HL-60 (cell line): Measurements from ENCODE around the gene OMA1.

Experiments
- DNase-seq, 2 experiments: peaks; one replicate each; pipeline ENCODE4 v3.0.0-alpha.2; 2010 to 2020; ENCODE audit warnings: low read depth in 1 of 2, low spot score in 1 of 2
- H3K27ac ChIP-seq: fragments of 250-450 bp; sonication (Bioruptor Pico); replicated peaks from 2 replicates; pipeline ENCODE4 v1.5.1; 2020; ENCODE audit warnings: mild to moderate bottlenecking, moderate library complexity
- H3K27me3 ChIP-seq: fragments of 250-450 bp; sonication (Bioruptor Pico); 2 replicates; pipeline ENCODE4 v1.5.1; 2021; ENCODE audit warnings: mild to moderate bottlenecking, moderate library complexity; ENCODE audit not compliant: insufficient read depth, poor library complexity, severe bottlenecking
- H3K4me3 ChIP-seq: replicated peaks from 2 replicates; pipeline ENCODE4 v1.5.1; 2011; ENCODE audit warnings: mild to moderate bottlenecking, control low read depth, low read length; ENCODE audit not compliant: insufficient read depth
- GABPA ChIP-seq: IDR thresholded peaks from 2 replicates; pipeline ENCODE4 v1.6.1; 2012; ENCODE audit warnings: low read depth
- POLR2AphosphoS5 ChIP-seq: IDR thresholded peaks from 2 replicates; pipeline ENCODE4 v1.6.1; 2012; ENCODE audit warnings: low read depth
- SPI1 ChIP-seq: IDR thresholded peaks from 2 replicates; pipeline ENCODE4 v1.6.1; 2012; ENCODE audit warnings: low read depth, mild to moderate bottlenecking, borderline replicate concordance
- TF ChIP-seq, protein P1 (sequence below): IDR thresholded peaks from 2 replicates; pipeline ENCODE4 v1.6.1; 2012; ENCODE audit warnings: low read depth; ENCODE audit not compliant: insufficient replicate concordance
- TF ChIP-seq, protein P2 (sequence below): IDR thresholded peaks from one replicate; pipeline ENCODE4 v1.5.1; 2011; ENCODE audit warnings: low read length, control low read depth, inconsistent platforms; ENCODE audit not compliant: insufficient read depth

OMA1 gene

DNA sequence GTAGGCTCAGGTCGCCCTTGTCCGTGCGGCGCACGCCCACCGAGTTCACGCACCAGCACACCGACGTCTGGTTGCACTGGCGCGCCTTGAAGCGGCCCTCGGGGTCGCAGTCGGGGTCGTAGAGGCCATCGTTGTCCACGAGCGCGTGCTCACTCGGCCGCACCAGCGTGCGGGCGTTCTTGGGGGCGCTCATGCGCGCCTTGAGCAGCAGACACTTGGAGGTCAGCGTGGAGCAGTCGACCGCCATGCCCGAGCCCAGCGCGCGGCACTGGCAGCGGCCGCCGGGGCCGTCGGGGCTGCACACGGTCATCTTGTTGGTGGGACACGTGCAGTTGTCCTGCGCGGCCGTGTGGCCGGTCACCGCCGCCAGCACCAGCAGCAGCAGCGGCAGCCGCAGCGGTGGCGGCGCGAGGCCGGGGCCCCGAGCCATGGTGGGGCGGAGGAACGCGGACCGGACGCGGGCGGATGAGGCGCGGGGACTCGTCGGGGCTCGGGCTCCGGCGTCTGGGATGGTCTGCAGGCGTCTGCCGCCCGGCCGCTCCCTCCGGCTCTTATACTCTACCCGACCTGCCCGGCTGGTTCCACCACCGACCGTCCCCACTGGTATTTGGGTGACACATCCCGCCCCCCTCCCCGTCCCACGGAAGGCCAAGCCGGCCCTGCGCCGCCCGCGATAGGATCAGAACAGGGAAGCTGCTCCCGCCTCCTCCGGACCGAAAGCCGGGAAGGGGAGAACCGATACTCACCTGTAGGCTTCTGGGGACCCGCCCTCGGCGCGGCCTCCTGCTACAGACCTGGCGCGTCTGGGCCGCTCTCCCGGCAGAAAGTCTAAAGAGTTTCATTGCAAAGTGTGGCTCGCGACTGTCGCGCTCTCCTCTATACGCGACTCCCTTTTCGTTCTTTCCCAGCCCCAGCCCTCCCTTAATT lies 30.5 kb upstream of the OMA1 start, which contains the start of gene TACSTD2:
TACSTD2 (minus strand) TSS at position 526 of the 927 bp plus-strand sequence; CDS start at position 430, 96 bp downstream.
- H3K27ac ChIP-seq, result no peak within 1 kb of the TSS
- peaks cover 7% of the 10 kb centered on the region for H3K27me3 ChIP-seq
- TF ChIP-seq POLR2AphosphoS5 (no peak), SPI1 (no peak), GABPA (no peak)
- TF ChIP-seq, protein P1, sequence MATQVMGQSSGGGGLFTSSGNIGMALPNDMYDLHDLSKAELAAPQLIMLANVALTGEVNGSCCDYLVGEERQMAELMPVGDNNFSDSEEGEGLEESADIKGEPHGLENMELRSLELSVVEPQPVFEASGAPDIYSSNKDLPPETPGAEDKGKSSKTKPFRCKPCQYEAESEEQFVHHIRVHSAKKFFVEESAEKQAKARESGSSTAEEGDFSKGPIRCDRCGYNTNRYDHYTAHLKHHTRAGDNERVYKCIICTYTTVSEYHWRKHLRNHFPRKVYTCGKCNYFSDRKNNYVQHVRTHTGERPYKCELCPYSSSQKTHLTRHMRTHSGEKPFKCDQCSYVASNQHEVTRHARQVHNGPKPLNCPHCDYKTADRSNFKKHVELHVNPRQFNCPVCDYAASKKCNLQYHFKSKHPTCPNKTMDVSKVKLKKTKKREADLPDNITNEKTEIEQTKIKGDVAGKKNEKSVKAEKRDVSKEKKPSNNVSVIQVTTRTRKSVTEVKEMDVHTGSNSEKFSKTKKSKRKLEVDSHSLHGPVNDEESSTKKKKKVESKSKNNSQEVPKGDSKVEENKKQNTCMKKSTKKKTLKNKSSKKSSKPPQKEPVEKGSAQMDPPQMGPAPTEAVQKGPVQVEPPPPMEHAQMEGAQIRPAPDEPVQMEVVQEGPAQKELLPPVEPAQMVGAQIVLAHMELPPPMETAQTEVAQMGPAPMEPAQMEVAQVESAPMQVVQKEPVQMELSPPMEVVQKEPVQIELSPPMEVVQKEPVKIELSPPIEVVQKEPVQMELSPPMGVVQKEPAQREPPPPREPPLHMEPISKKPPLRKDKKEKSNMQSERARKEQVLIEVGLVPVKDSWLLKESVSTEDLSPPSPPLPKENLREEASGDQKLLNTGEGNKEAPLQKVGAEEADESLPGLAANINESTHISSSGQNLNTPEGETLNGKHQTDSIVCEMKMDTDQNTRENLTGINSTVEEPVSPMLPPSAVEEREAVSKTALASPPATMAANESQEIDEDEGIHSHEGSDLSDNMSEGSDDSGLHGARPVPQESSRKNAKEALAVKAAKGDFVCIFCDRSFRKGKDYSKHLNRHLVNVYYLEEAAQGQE, result no peak
- TF ChIP-seq, protein P2, sequence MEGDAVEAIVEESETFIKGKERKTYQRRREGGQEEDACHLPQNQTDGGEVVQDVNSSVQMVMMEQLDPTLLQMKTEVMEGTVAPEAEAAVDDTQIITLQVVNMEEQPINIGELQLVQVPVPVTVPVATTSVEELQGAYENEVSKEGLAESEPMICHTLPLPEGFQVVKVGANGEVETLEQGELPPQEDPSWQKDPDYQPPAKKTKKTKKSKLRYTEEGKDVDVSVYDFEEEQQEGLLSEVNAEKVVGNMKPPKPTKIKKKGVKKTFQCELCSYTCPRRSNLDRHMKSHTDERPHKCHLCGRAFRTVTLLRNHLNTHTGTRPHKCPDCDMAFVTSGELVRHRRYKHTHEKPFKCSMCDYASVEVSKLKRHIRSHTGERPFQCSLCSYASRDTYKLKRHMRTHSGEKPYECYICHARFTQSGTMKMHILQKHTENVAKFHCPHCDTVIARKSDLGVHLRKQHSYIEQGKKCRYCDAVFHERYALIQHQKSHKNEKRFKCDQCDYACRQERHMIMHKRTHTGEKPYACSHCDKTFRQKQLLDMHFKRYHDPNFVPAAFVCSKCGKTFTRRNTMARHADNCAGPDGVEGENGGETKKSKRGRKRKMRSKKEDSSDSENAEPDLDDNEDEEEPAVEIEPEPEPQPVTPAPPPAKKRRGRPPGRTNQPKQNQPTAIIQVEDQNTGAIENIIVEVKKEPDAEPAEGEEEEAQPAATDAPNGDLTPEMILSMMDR, result no peak
- DNase-seq, result no peak
- H3K4me3 ChIP-seq, result no peak within 1 kb of the TSS

DNA sequence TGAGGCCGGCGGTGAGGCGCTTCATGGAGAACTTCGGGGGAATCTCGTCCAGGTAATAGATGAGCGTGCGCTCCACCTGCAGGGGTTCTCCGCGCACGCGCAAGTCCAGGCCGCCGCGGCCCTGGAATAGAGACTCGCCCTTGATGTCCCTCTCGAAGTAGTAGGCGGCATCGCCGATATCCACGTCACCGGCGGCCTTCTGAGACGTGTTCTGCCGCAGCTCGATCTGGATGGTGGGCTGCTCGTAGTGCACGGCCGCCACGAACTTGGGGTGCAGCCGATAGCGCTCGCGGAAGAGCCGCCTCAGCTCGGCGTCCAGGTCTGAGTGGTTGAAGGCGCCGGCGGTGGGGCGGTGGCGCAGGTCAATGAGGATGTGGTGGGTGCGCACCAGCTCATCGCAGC lies 29.8 kb upstream of the OMA1 start:
- Histone ChIP-seq H3K4me3 (no peak overlapping the region), H3K27me3 (peaks cover 7% of the 10 kb centered on the region), H3K27ac (no peak overlapping the region)
- no peak for DNase-seq
- TF ChIP-seq SPI1 (no peak), GABPA (no peak), POLR2AphosphoS5 (no peak)
- TF ChIP-seq, protein P1, result no peak
- TF ChIP-seq, protein P2, result no peak

DNA sequence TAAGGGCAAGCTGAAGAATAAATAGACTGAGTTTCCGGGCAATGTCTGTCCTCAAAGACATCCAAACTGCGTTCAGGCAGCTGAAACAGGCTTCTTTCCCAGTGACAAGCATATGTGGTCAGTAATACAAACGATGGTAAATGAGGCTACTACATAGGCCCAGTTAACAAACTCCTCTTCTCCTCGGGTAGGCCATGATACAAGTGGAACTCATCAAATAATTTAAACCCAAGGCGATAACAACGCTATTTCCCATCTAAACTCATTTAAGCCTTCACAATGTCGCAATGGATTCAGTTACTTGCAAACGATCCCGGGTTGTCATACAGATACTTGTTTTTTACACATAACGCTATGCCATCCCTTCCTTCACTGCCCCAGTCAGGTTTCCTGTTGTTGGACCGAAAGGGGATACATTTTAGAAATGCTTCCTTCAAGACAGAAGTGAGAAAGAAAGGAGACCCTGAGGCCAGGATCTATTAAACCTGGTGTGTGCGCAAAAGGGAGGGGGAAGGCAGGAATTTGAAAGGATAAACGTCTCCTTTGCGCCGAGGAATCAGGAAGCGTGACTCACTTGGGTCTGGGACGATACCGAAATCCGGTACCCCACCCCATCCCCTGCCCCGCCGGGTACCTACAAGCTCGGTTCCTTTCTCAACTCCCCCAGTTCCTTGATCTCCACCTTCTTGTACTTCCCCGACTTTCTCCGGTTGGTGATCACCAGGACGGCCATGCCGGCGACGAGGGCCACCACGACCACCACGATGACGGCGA lies 29.2 kb upstream of the OMA1 start:
- DNase-seq, result no peak
- H3K4me3 ChIP-seq, result no peak overlapping the region

More for the DNA sequence above, 29.2 kb upstream of the OMA1 start:
- Histone ChIP-seq H3K27ac (peak overlapping the region; percentile 41), H3K27me3 (peaks cover 7% of the 10 kb centered on the region)
- TF ChIP-seq SPI1 (no peak), GABPA (no peak), POLR2AphosphoS5 (no peak)
- TF ChIP-seq, protein P1, result no peak
- TF ChIP-seq, protein P2, result no peak
